GM21367 (cell line): Measurements from ENCODE around the gene THEM5.
"Not testable (repeated sequence)": the region's sequence is repeated elsewhere in the genome, so short reads cannot be mapped to it uniquely, and the experiment has no call there.

Source experiments
- ATAC-seq: cut with Tn5 transposase; IDR thresholded peaks from one replicate; pipeline ENCODE4 v1.9.1; 2021; ENCODE audit not compliant: unreplicated experiment

The THEM5 gene, protein sequence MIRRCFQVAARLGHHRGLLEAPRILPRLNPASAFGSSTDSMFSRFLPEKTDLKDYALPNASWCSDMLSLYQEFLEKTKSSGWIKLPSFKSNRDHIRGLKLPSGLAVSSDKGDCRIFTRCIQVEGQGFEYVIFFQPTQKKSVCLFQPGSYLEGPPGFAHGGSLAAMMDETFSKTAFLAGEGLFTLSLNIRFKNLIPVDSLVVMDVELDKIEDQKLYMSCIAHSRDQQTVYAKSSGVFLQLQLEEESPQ

DNA sequence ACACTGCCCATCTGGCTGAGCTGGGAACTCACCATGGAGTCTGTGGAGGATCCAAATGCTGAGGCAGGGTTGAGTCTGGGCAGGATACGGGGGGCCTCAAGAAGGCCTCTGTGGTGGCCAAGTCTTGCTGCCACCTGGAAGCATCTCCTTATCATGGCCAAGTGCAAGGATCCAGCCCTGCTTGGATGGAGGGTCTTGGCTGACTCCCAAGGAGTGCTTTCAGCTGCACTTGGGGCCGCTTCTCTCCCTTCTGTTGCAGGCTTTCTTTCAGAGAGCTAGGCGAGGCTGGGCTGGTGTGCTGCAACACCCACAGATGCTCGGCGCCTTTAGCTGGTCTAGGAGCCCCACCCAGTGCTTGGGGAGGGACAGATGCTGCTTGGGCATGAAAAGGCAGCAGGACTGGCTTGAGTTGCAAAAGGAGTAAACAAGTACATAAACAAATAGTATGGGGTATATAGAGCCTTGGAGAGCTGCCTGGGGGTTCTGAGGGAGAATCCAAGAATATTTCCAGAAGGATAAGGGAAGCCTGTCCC is at the start of gene THEM5:
Gene THEM5, minus strand, starts transcription at position 302 of the 533 bp plus-strand sequence. Its CDS starts 147 bp downstream, at position 155.
- ATAC-seq = no peak

DNA sequence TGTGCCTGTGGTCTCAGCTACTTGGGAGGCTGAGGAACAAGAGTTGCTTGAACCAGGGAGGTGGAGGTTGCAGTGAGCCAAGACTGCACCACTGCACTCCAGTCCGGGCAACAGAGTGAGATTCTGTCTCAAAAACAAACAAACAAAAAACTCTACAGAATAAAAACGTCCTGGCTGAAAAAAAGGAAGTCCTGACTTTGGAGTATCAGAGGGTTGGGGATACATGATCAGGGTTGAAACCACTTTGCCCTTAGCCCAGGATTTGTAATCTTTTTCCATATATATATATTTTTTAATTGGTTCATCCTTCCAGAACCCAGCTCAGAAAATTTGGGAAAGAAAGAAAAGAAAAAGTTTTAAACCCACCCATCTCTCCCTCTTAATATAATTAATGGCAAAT is 49.3 kb upstream of the THEM5 start:
- ATAC-seq = no peak

DNA sequence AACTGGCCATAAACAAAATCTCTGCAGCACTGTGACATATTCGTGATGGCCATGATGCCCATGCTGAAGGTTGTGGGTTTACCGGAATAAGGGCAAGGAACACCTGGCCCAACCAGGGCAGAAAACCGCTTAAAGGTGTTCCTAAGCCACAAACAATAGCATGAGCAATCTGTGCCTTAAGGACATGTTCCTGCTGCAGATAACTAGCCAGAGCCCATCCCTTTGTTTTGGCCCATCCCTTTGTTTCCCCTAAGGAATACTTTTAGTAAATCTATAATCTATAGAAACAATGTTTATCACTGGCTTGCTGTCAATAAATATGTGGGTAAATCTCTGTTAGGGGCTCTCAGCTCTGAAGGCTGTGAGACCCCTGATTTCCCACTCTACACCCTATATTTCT is 47.3 kb upstream of the THEM5 start:
- ATAC-seq = not testable (repeated sequence)

DNA sequence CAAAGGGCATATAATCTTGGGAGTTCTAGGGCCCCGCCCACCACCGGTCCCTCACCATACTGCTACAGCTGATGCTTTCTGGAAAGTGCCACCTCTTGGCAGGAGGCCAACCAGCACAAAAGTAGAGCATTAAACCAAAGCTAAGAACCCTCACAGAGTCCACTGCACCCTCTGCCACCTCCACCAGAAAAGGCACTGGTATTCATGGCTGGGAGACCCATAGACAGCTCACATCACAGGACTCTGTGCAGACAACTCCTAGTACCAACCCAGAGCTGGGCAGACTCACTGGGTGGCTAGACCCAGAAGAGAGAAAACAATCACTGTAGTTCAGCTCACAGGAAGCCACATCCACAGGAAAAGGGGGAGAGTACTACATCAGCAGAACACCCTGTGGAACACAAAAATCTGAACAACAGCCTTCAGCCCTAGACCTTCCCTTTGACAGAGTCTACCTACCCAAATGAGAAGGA is 45.0 kb upstream of the THEM5 start:
- no peak for ATAC-seq

DNA sequence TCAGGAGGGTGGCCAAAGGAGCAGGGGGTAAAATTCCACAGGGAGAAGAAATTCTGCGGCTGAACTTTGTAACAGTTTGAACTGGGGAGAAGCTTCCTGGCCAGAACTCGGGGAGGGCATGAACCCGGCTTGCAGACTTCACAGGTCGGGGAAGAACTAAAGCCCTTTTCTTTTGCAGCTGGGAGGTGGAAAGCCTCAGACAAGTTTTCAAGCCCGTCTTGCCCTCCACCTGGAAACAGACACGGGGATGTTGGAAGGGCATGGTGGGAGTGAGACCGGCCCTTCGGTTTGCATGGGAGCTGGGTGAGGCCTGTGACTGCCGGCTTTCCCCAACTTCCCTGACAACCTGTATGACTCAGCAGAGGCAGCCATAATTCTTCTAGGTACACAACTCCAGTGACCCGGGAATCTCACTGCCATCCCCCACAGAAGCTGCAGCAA is 44.5 kb upstream of the THEM5 start:
- ATAC-seq = no peak

DNA sequence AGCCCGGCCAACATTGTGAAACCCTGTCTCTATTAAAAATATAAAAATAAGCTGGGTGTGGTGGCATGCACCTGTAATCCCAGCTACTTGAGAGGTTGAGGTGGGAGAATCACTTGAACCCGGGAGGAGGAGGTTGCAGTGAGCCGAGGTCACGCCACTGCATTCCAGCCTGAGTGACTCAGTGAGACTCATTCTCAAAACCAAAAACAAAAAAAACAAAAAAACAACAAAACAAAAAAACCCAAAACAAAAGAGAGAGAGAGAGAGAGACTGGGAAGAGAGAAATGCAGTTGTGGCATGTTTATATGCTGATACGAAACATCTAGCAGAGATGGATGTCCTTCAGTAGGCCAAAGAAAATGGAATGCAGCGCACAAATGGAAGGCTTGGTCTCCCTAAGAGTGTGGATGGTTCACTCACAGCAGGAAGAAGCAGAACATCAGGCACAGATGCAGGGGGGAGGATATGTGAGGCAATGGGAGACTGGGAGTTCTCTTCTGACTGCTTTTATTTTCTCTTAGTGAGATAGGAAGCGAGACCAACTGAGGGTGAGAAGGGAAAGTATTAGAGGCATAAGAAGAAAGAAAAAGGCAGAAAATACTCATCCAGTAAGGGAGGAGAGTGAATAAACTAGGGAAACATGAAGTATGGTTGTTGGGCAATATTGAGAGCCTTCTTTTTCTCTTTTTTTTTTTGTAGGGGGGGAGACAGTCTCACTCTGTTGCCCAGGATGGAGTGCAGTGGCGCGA is 39.8 kb upstream of the THEM5 start:
- no peak for ATAC-seq

DNA sequence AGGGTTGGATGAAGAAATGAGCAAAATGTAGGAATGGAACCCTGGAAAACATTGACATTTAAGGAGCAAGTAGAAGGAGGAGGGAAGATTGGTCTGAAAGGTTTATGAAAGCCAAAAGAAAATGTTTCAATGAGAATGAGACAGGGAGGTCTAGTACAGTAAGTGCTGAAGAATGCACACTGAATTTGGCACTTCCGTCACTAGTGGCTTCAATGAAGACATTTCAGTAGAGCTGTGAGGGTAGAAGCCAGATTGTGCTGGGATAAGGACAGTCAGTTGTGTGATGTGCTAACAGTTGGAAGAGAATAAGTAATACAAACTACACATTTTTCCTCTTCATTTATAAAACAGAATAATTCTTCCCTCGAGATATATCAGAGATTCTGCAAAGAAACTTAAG is 38.7 kb upstream of the THEM5 start:
- ATAC-seq = no peak

- no peak for ATAC-seq
These were observed 38.0 kb upstream of the THEM5 start for GRCh38 chr1:151891512-151891911.

GRCh38 chr1:151888972-151889570 is 35.6 kb upstream of the THEM5 start:
- no peak for ATAC-seq

DNA sequence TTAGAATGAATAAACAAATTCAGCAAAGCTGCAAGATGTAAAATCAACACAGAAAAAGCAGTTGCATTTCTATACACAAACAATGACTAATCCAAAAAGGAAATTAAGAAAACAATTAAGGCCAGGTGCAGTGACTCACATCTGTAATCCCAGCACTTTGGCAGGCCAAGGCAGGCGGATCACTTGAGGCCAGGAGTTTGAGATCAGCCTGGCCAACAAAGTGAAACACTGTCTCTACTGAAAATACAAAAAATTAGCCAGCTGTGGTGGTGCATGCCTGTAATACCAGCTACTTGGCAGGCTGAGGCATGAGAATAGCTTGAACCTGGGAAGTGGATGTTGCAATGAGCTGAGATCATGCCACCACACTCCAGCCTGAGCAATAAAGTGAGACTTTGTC is 33.5 kb upstream of the THEM5 start:
- ATAC-seq = no peak

- ATAC-seq = no peak
These were observed 32.0 kb upstream of the THEM5 start for GRCh38 chr1:151885479-151885878.

GRCh38 chr1:151884879-151885278 is 31.4 kb upstream of the THEM5 start:
- ATAC-seq = not testable (repeated sequence)

- ATAC-seq = not testable (repeated sequence)
These were observed 30.9 kb upstream of the THEM5 start for GRCh38 chr1:151884445-151884844.

- ATAC-seq = not testable (repeated sequence)
These were observed 30.4 kb upstream of the THEM5 start for GRCh38 chr1:151883898-151884297.

DNA sequence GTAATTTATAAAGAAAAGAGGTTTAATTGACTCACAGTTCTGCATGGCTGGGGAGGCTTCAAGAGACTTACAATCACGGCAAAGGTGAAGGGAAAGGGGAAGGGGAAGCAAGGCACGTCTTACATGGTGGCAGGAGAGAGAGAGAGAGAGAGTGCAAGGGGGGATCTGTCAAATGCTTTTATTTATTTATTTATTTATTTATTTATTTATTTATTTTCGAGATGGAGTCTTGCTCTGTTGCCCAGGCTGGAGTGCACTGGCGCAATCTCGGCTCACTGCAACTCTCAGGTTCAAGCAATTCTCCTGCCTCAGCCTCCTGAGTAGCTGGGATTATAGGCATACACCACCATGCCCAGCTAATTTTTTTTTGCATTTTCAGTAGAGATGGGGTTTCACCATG is 29.4 kb upstream of the THEM5 start:
- ATAC-seq = not testable (repeated sequence)

- no peak for ATAC-seq
These were observed 29.0 kb upstream of the THEM5 start for GRCh38 chr1:151882466-151882865.

DNA sequence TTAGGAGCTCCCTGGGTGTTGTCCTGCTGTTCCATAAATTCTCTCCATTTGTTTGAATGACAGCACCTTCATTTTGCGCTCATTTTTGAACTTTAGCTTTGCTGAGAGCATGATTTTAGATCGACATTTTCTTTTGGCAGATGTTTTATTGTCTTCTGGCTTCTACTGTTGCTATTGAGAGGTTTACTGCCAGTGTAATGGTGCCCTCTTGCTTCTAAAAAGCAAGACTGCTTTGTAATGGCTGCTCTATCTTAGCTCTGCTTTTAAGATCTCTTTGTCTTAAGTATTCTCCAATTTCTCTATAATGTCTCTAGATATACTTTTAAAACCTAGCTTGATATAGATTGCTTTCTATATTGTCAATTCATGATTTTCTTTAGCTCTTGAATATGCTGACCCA is 28.0 kb upstream of the THEM5 start:
- no peak for ATAC-seq

DNA sequence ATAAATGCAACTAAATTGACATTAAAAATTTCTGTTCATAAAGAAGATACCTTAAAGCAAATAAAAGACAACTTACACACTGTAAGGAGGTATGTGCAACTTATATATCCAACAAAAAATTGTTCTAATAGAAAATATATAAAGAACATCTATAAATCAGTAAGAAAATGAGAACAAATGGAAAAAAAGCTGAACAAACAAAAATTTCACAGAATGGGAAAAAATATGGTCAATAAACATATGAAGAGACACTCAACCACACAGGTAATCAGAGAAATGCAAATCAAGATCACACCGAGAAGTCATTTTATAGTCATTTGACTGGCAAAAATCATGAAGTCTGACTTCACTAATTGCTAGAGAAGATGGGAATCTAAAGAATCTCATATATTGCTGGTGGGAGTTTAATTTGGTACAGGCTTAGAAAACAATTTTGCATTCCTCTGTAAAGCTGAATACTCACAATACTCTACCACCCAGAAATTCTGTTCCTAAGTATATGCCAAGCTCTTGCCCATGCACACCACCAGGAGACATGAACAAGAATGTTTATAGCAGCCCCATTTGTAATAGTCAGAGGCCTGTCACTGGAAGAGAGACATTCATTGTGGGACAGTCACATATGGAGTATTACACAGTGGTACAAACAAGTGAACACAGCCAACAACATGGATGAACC is 22.0 kb upstream of the THEM5 start:
- no peak for ATAC-seq

GRCh38 chr1:151872776-151873175 is 19.3 kb upstream of the THEM5 start:
- not testable (repeated sequence) for ATAC-seq

- ATAC-seq = no peak
These were observed 17.9 kb upstream of the THEM5 start for GRCh38 chr1:151871284-151872030.
